Measurements from ENCODE around the gene ZNF146.
"Not testable (repeated sequence)": the region's sequence is repeated elsewhere in the genome, so short reads cannot be mapped to it uniquely, and the experiment has no call there.

Gene ZNF146

GRCh38 chr19:36236304-36236945 lies 21.5 kb downstream of the ZNF146 start:
- DNase-seq (ENCODE audit: low read depth) = no peak

- DNase-seq (ENCODE audit: low read depth) = no peak
These were observed 22.0 kb downstream of the ZNF146 start for GRCh38 chr19:36236946-36237310.

GRCh38 chr19:36244066-36244465 lies 29.2 kb downstream of the ZNF146 start:
- no peak for DNase-seq (ENCODE audit: low read depth)

- no peak for DNase-seq (ENCODE audit: low read depth)
These were observed 30.5 kb downstream of the ZNF146 start for GRCh38 chr19:36245210-36246005.

GRCh38 chr19:36246006-36246481 lies 31.1 kb downstream of the ZNF146 start:
- no peak for DNase-seq (ENCODE audit: low read depth)

GRCh38 chr19:36252047-36252446 lies 37.1 kb downstream of the ZNF146 start:
- no peak for DNase-seq (ENCODE audit: low read depth)

GRCh38 chr19:36254848-36255247 lies 39.9 kb downstream of the ZNF146 start:
- no peak for DNase-seq (ENCODE audit: low read depth)

GRCh38 chr19:36255316-36255715 lies 40.4 kb downstream of the ZNF146 start:
- DNase-seq (ENCODE audit: low read depth) = no peak

- DNase-seq (ENCODE audit: low read depth) = no peak
These were observed 41.2 kb downstream of the ZNF146 start for GRCh38 chr19:36256064-36256463.

GRCh38 chr19:36256853-36257519 lies 42.1 kb downstream of the ZNF146 start:
- no peak for DNase-seq (ENCODE audit: low read depth)

- no peak for DNase-seq (ENCODE audit: low read depth)
These were observed 42.6 kb downstream of the ZNF146 start for GRCh38 chr19:36257520-36257876.

GRCh38 chr19:36258028-36258875 lies 43.3 kb downstream of the ZNF146 start:
- no peak for DNase-seq (ENCODE audit: low read depth)

- no peak for DNase-seq (ENCODE audit: low read depth)
These were observed 44.3 kb downstream of the ZNF146 start for GRCh38 chr19:36259211-36259610.

GRCh38 chr19:36265064-36265463 lies 50.2 kb downstream of the ZNF146 start:
- DNase-seq (ENCODE audit: low read depth) = no peak

GRCh38 chr19:36265856-36266374 lies 51.0 kb downstream of the ZNF146 start:
- DNase-seq (ENCODE audit: low read depth) = no peak

- no peak for DNase-seq (ENCODE audit: low read depth)
These were observed 51.6 kb downstream of the ZNF146 start for GRCh38 chr19:36266375-36266961.

- DNase-seq (ENCODE audit: low read depth) = no peak
These were observed 52.3 kb downstream of the ZNF146 start for GRCh38 chr19:36267061-36267845.

- not testable (repeated sequence) for DNase-seq (ENCODE audit: low read depth)
These were observed 53.2 kb downstream of the ZNF146 start for GRCh38 chr19:36268081-36268480.

- DNase-seq (ENCODE audit: low read depth) = not testable (repeated sequence)
These were observed 53.7 kb downstream of the ZNF146 start for GRCh38 chr19:36268591-36268990.

GRCh38 chr19:36269295-36269694 lies 54.4 kb downstream of the ZNF146 start:
- not testable (repeated sequence) for DNase-seq (ENCODE audit: low read depth)

Data from stimulated activated CD4-positive, alpha-beta T cell treated with anti-CD3 and anti-CD28 coated beads, Interleukin-2, amount 100 ng/mL, for 4 hours (primary cell).